SU-DHL-6 (cell line): ENCODE data around the gene GABBR2.

Experiments used
- H2AFZ ChIP-seq: fragments of 200-600 bp; sonication (generic); 2 replicates; pipeline ENCODE4 v1.6.1; 2014; ENCODE audit warnings: low read depth, mild to moderate bottlenecking, moderate library complexity, mixed read lengths, antibody characterized with exemption, low read length; ENCODE audit not compliant: severe bottlenecking
- H3F3A ChIP-seq: fragments of 200-600 bp; shearing (Covaris generic); 2 replicates; pipeline ENCODE4 v1.6.0; 2016; ENCODE audit warnings: antibody characterized with exemption, mild to moderate bottlenecking; ENCODE audit not compliant: insufficient read depth
- H3K27ac ChIP-seq: fragments of 200-600 bp; sonication (generic); 2 replicates; pipeline ENCODE4 v1.5.1; 2016; ENCODE audit warnings: low read depth, mild to moderate bottlenecking, low read length, moderate library complexity, mixed read lengths
- H3K27me3 ChIP-seq: fragments of 200-600 bp; sonication (generic), shearing (Covaris generic); 2 replicates; pipeline ENCODE4 v1.6.0; 2014; ENCODE audit warnings: mild to moderate bottlenecking, low read length
- H3K36me3 ChIP-seq: fragments of 200-600 bp; sonication (generic); 2 replicates; pipeline ENCODE4 v1.6.1; 2014; ENCODE audit warnings: mild to moderate bottlenecking, low read length, mixed read lengths
- H3K4me2 ChIP-seq: fragments of 300-600, 200-600 bp; shearing (Covaris generic), sonication (generic); 2 replicates; pipeline ENCODE4 v1.6.0; 2014; ENCODE audit warnings: low read length, low read depth, mild to moderate bottlenecking; ENCODE audit not compliant: poor library complexity, severe bottlenecking
- H3K4me3 ChIP-seq: fragments of 200-600 bp; sonication (generic); 2 replicates; pipeline ENCODE4 v1.5.1; 2014; ENCODE audit warnings: antibody characterized with exemption, low read length, mild to moderate bottlenecking, mixed read lengths; ENCODE audit not compliant: insufficient read depth, poor library complexity, severe bottlenecking
- H3K79me2 ChIP-seq: fragments of 200-600 bp; sonication (generic); 2 replicates; pipeline ENCODE4 v1.6.1; 2014; ENCODE audit warnings: mild to moderate bottlenecking, low read length, moderate library complexity; ENCODE audit not compliant: insufficient read depth
- H3K9ac ChIP-seq: fragments of 200-600 bp; sonication (generic); 2 replicates; pipeline ENCODE4 v1.7.0; 2014; ENCODE audit warnings: mild to moderate bottlenecking, low read length
- H3K9me2 ChIP-seq: fragments of 200-600 bp; sonication (generic); replicated peaks from 2 replicates; pipeline ENCODE4 v1.6.1; 2014; ENCODE audit warnings: low read length; ENCODE audit not compliant: insufficient read depth
- H3K9me3 ChIP-seq: fragments of 200-600 bp; sonication (generic); 2 replicates; pipeline ENCODE4 v1.6.1; 2014; ENCODE audit warnings: low read length, mixed read lengths; ENCODE audit not compliant: insufficient read depth
- H4K20me1 ChIP-seq: fragments of 200-600 bp; sonication (generic); 2 replicates; pipeline ENCODE4 v1.6.1; 2014; ENCODE audit warnings: low read depth, mild to moderate bottlenecking, antibody characterized with exemption, low read length, moderate library complexity, mixed read lengths
- CTCF ChIP-seq: fragments of 200-600 bp; sonication (generic); IDR thresholded peaks from one replicate; pipeline ENCODE4 v1.5.1; 2017; ENCODE audit warnings: antibody characterized with exemption, mild to moderate bottlenecking, low read length, moderate library complexity; ENCODE audit not compliant: insufficient read depth, poor library complexity, severe bottlenecking
- EZH2phosphoT487 ChIP-seq: fragments of 200-600 bp; sonication (generic), shearing (Covaris generic); conservative IDR thresholded peaks from 2 replicates; pipeline ENCODE4 v1.6.1; 2018; ENCODE audit warnings: mild to moderate bottlenecking, antibody characterized with exemption, low read length, moderate library complexity, mixed read lengths

The GABBR2 gene

GRCh38 chr9:98570663-98571440 lies 137.9 kb downstream of the GABBR2 start:
- Histone ChIP-seq H3F3A (no peaks in the 10 kb centered on the region), H4K20me1 (no peaks in the 10 kb centered on the region), H3K9me3 (no peaks in the 10 kb centered on the region), H3K9me2 (no peaks in the 10 kb centered on the region), H2AFZ (no peak overlapping the region), H3K27ac (no peak overlapping the region), H3K4me2 (no peak overlapping the region), H3K79me2 (no peaks in the 10 kb centered on the region), H3K36me3 (no peaks in the 10 kb centered on the region), H3K9ac (no peak overlapping the region), H3K27me3 (no peaks in the 10 kb centered on the region), H3K4me3 (no peak overlapping the region)
- TF ChIP-seq CTCF (no peak), EZH2phosphoT487 (no peak)

- Histone ChIP-seq H3K27ac (no peak overlapping the region), H3K4me2 (no peak overlapping the region), H3K4me3 (no peak overlapping the region), H3K36me3 (no peaks in the 10 kb centered on the region), H3F3A (no peaks in the 10 kb centered on the region), H3K9me2 (no peaks in the 10 kb centered on the region), H2AFZ (no peak overlapping the region), H3K79me2 (no peaks in the 10 kb centered on the region), H3K9me3 (no peaks in the 10 kb centered on the region), H3K27me3 (no peaks in the 10 kb centered on the region), H4K20me1 (no peaks in the 10 kb centered on the region), H3K9ac (no peak overlapping the region)
- TF ChIP-seq CTCF (no peak), EZH2phosphoT487 (no peak)
Observed at GRCh38 chr9:98570055-98570454, 138.7 kb downstream of the GABBR2 start.

GRCh38 chr9:98569491-98569890 lies 139.2 kb downstream of the GABBR2 start:
- Histone ChIP-seq H3K9me2 (no peaks in the 10 kb centered on the region), H2AFZ (no peak overlapping the region), H3K9me3 (no peaks in the 10 kb centered on the region), H3F3A (no peaks in the 10 kb centered on the region), H3K9ac (no peak overlapping the region), H3K4me2 (no peak overlapping the region), H3K79me2 (no peaks in the 10 kb centered on the region), H4K20me1 (no peaks in the 10 kb centered on the region), H3K36me3 (no peaks in the 10 kb centered on the region), H3K27ac (no peak overlapping the region), H3K4me3 (no peak overlapping the region), H3K27me3 (no peaks in the 10 kb centered on the region)
- TF ChIP-seq EZH2phosphoT487 (no peak), CTCF (no peak)
